B cell (primary cell): ENCODE data around the gene RDM1. TPM values are rescaled to one million over a fixed set of nuclear protein-coding genes. Genes with fewer than 3 reads are reported as not detected.

ENCODE experiments used
- ATAC-seq: fragments of 200-7000 bp; cut with Tn5 transposase; one replicate; pipeline ENCODE4 v1.10.0; 2021; ENCODE audit warnings: low read depth, mild to moderate bottlenecking, moderate number of reproducible peaks, moderate library complexity
- CTCF ChIA-PET: fragments of 350-600 bp; sonication (Branson Sonifier 250); formaldehyde crosslinking; loops from one replicate; lab custom pipeline; 2021; ENCODE audit warnings: antibody characterized with exemption, inconsistent platforms; lab: Charles Lee
- POLR2A ChIA-PET: fragments of 350-600 bp; sonication (Branson Sonifier 250); formaldehyde crosslinking; loops from one replicate; lab custom pipeline; 2021; ENCODE audit warnings: antibody characterized with exemption; lab: Charles Lee
- DNase-seq: peaks from one replicate; pipeline ENCODE4 v3.0.0; 2013
- H2AFZ ChIP-seq: 2 replicates; pipeline ENCODE4 v1.6.1; 2012; ENCODE audit warnings: mild to moderate bottlenecking, low read depth, low read length; ENCODE audit not compliant: insufficient read depth, poor library complexity, severe bottlenecking
- H3K27ac ChIP-seq, 2 donors: 1 replicate in 1 of 2; 2 replicates in 1 of 2; pipeline ENCODE4 v1.5.1; 2012 to 2013; ENCODE audit warnings: low read length in 2 of 2, mild to moderate bottlenecking in 2 of 2, moderate library complexity in 1 of 2
- H3K27me3 ChIP-seq, 4 experiments: fragments of 200-600 bp in 1 of 4; sonication (generic) in 1 of 4; replicated peaks in 1 of 4; 1 replicate in 2 of 4; 2 replicates in 2 of 4; pipeline versions ENCODE4 v1.6.1 to v1.7.0; 2013 to 2016; ENCODE audit warnings: low read length in 3 of 4, mild to moderate bottlenecking in 2 of 4, mixed read lengths in 1 of 4, moderate library complexity in 1 of 4; ENCODE audit not compliant: insufficient read depth in 4 of 4, control insufficient read depth in 3 of 4; ENCODE audit errors: control extremely low read depth in 1 of 4
- H3K36me3 ChIP-seq, 2 experiments: replicated peaks in 1 of 2; 1 replicate in 1 of 2; 2 replicates in 1 of 2; pipeline versions ENCODE4 v1.6.1 to v1.7.1; 2013; ENCODE audit warnings: low read length in 1 of 2; ENCODE audit not compliant: insufficient read depth in 2 of 2, control insufficient read depth in 1 of 2; ENCODE audit errors: control extremely low read depth in 1 of 2, extremely low read depth in 1 of 2
- H3K4me1 ChIP-seq, 2 donors: fragments of 200-600 bp in 1 of 2; sonication (generic) in 1 of 2; 1 replicate in 1 of 2; 2 replicates in 1 of 2; pipeline versions ENCODE4 v1.5.1 to v1.6.1; 2013 to 2017; ENCODE audit warnings: low read length in 2 of 2; ENCODE audit not compliant: control insufficient read depth in 2 of 2, insufficient read depth in 2 of 2
- H3K4me2 ChIP-seq: replicated peaks from 2 replicates; pipeline ENCODE3; 2012; ENCODE audit warnings: mild to moderate bottlenecking, low read depth, low read length; ENCODE audit not compliant: poor library complexity, severe bottlenecking
- H3K4me3 ChIP-seq, 5 experiments: fragments of 200-600 bp in 1 of 5; sonication (generic) in 1 of 5; 1 replicate in 3 of 5; 2 replicates in 2 of 5; pipeline versions ENCODE4 v1.5.1 to v1.7.0; 2011 to 2016; ENCODE audit warnings: low read length in 4 of 5, mild to moderate bottlenecking in 4 of 5, low read depth in 2 of 5, control low read depth in 1 of 5, moderate library complexity in 1 of 5; ENCODE audit not compliant: insufficient read depth in 1 of 5; ENCODE audit errors: control extremely low read depth in 1 of 5, extremely low read depth in 1 of 5
- H3K79me2 ChIP-seq: fragments of 200-600 bp; sonication (generic); one replicate; pipeline ENCODE4 v1.6.0; 2016; ENCODE audit warnings: low read length; ENCODE audit not compliant: control insufficient read depth, insufficient read depth
- H3K9ac ChIP-seq: fragments of 200-600 bp; sonication (generic); 2 replicates; pipeline ENCODE4 v1.6.1; 2017; ENCODE audit warnings: mild to moderate bottlenecking, low read length, moderate library complexity
- H3K9me3 ChIP-seq, 3 donors: one replicate each; pipeline versions ENCODE4 v1.6.1 to v1.7.1; 2013; ENCODE audit warnings: low read length in 2 of 3; ENCODE audit not compliant: control insufficient read depth in 2 of 3, insufficient read depth in 1 of 3; ENCODE audit errors: control extremely low read depth in 1 of 3
- H4K20me1 ChIP-seq: 2 replicates; pipeline ENCODE4 v1.6.0; 2012; ENCODE audit warnings: mild to moderate bottlenecking, low read length; ENCODE audit not compliant: insufficient read depth, control insufficient read depth, poor library complexity, severe bottlenecking
- H3K27ac Mint-ChIP-seq: one replicate; pipeline ENCODE4 v1.8.0; 2021; ENCODE audit warnings: mixed read lengths
- H3K27me3 Mint-ChIP-seq: one replicate; pipeline ENCODE4 v1.8.0; 2021; ENCODE audit warnings: mixed read lengths
- H3K4me1 Mint-ChIP-seq: one replicate; pipeline ENCODE4 v1.8.0; 2021; ENCODE audit warnings: mixed read lengths
- H3K4me3 Mint-ChIP-seq: one replicate; pipeline ENCODE4 v1.8.0; 2021; ENCODE audit warnings: mixed read lengths
- H3K9me3 Mint-ChIP-seq: one replicate; pipeline ENCODE4 v1.8.0; 2022; ENCODE audit warnings: mixed read lengths; ENCODE audit not compliant: insufficient read depth
- EZH2 ChIP-seq: IDR thresholded peaks from 2 replicates; pipeline ENCODE4 v1.6.1; 2012; ENCODE audit warnings: borderline replicate concordance, low read depth, mild to moderate bottlenecking, moderate library complexity, low read length; ENCODE audit not compliant: insufficient read depth, poor library complexity, severe bottlenecking
- WGBS: methylation state at CpG from one replicate; pipeline ENCODE4 v1.1.5; 2013; ENCODE audit warnings: missing lambda C conversion rate; ENCODE audit not compliant: insufficient coverage; 5-methylcytosine and 5-hydroxymethylcytosine counted together
- intact Hi-C: fragments of 100-400 bp; cut with micrococcal nuclease; formaldehyde crosslinking; loops from one replicate; pipeline ENCODE4 v1.10.0; 2022
- polyA plus RNA-seq: library from polyadenylated mRNA; depleted of rRNA; stranded (reverse); fragments of >200 nt; gene quantifications from 2 replicates; pipeline ENCODE4 v1.2.3, GENCODE V29; 2012
- total RNA-seq, 2 donors: library from RNA; stranded (reverse); fragments of 120-200 nt in 1 of 2; gene quantifications; 1 replicate in 1 of 2; 2 replicates in 1 of 2; pipeline versions ENCODE4 v1.2.3 to v1.2.4, GENCODE V29; 2013 to 2022
- TF ChIP-seq, protein P1 (sequence below): fragments of 200-600 bp; IDR thresholded peaks from one replicate; pipeline ENCODE4 v1.8.0; 2022; ENCODE audit warnings: antibody characterized with exemption, mild to moderate bottlenecking

Gene RDM1
- total and polyA plus RNA-seq, 2 donors (not counting 1 experiment from before 2014, with no cell fraction given), result not detected

DNA sequence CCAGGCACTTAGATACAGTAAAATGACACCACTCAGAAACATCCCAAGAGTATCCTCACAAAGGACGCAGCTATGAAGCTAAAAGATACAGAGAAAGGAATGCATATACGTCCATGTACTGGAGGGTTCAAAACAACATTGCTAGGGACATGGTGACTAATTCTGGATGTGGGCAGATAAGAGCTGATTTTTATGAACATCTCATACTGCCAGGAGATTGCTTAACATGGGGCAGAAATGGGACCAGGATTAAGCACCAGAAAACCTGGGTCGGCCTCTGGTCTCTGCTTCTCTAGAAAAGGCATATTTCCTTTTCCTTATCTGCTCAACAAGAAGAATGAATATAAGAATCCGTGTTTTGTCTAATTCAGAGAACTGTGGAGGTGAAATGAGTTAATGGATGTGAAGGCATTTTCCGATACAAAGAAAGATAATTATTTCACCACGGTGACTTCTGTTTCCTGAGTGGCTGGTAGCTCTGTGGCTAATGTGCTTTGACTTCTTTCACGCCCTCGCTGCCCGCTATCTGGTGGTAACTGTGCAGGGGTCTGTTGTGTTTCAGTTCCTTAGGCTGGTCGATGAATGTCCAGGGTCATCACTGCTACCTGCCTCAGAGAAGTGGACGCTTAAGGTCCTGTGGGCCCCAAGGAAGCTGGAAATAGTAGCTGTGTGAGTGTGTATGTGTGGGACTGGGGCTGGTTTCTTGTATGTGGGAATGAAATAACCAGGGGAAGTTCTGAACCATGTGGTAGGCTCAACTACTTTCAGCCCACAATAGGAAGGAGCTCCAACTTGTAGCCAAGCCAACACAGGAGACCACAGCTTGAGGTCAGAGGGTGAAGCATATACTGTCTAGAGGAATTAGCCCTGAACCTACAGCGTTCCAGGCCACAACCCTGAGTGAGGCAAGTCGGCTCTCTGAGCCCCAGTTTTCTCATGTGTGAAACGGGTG is 34.7 kb downstream of the RDM1 start:
- peaks cover 13% of the 10 kb centered on the region for H3K27me3 Mint-ChIP-seq
- Histone ChIP-seq H3K4me1 (no peaks in the 10 kb centered on the region), H3K79me2 (no peaks in the 10 kb centered on the region), H3K27me3 (peaks cover 0 to 6% (median 2%) of the 10 kb centered on the region in 4 experiments), H4K20me1 (no peaks in the 10 kb centered on the region), H3K27ac (no peak overlapping the region), H2AFZ (no peak overlapping the region), H3K4me3 (no peak overlapping the region), H3K4me2 (no peak overlapping the region), H3K9me3 (peaks cover 0 to 2% (median 0%) of the 10 kb centered on the region in 3 donors), H3K9ac (no peak overlapping the region), H3K36me3 (no peaks in the 10 kb centered on the region)
- no peaks in the 10 kb centered on the region for H3K4me1 Mint-ChIP-seq
- TF ChIP-seq EZH2, result no peak
- TF ChIP-seq, protein P1, sequence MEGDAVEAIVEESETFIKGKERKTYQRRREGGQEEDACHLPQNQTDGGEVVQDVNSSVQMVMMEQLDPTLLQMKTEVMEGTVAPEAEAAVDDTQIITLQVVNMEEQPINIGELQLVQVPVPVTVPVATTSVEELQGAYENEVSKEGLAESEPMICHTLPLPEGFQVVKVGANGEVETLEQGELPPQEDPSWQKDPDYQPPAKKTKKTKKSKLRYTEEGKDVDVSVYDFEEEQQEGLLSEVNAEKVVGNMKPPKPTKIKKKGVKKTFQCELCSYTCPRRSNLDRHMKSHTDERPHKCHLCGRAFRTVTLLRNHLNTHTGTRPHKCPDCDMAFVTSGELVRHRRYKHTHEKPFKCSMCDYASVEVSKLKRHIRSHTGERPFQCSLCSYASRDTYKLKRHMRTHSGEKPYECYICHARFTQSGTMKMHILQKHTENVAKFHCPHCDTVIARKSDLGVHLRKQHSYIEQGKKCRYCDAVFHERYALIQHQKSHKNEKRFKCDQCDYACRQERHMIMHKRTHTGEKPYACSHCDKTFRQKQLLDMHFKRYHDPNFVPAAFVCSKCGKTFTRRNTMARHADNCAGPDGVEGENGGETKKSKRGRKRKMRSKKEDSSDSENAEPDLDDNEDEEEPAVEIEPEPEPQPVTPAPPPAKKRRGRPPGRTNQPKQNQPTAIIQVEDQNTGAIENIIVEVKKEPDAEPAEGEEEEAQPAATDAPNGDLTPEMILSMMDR, result no peak
- POLR2A ChIA-PET, result no interaction called here
- intact Hi-C loops, result no loop called here
- WGBS, result 15% methylated on average over 8 of the region's 14 CpGs
- no peak overlapping the region for H3K4me3 Mint-ChIP-seq
- ATAC-seq (no peak), DNase-seq (no peak)
- no peaks in the 10 kb centered on the region for H3K9me3 Mint-ChIP-seq
- H3K27ac Mint-ChIP-seq, result no peak overlapping the region
- CTCF ChIA-PET, result no interaction called here

DNA sequence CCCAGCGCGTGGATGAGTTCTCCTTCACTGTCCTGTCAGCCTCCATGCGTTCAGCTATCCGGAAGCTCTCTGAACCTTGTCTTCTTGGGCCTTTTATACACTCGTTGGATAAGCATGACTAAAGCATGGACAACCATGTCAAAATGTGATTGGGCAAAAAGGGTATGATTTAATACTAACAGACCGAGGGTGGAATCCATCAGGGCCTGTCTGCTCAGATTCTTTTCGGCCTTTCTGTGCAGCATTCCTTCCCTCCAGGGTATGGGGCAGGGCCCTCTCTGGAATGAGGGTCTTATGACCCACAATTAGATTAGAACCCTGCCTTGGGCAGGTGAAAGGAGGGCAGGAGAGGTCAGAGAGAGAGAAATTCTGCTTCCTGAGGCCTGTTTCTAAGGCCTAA is 36.4 kb downstream of the RDM1 start:
- no peaks in the 10 kb centered on the region for H3K36me3 ChIP-seq
- H3K27me3 ChIP-seq, result peaks cover 0 to 6% (median 2%) of the 10 kb centered on the region in 4 experiments
- no peak overlapping the region for H3K9ac ChIP-seq
- no peaks in the 10 kb centered on the region for H3K4me1 ChIP-seq
- CTCF ChIA-PET, result no interaction called here
- WGBS, result 98% methylated on average over 6 of the region's 7 CpGs
- H3K79me2 ChIP-seq, result no peaks in the 10 kb centered on the region
- H2AFZ ChIP-seq, result no peak overlapping the region
- no peak overlapping the region for H3K4me3 ChIP-seq
- Mint-ChIP-seq H3K27ac (no peak overlapping the region), H3K4me3 (no peak overlapping the region), H3K9me3 (no peaks in the 10 kb centered on the region), H3K27me3 (peaks cover 6% of the 10 kb centered on the region), H3K4me1 (no peaks in the 10 kb centered on the region)
- H3K9me3 ChIP-seq, result peaks cover 0 to 2% (median 0%) of the 10 kb centered on the region in 3 donors
- DNase-seq, result no peak
- no peak for ATAC-seq
- H3K4me2 ChIP-seq, result no peak overlapping the region
- H3K27ac ChIP-seq, result no peak overlapping the region
- intact Hi-C loops, result no loop called here
- no peak for TF ChIP-seq EZH2
- TF ChIP-seq, protein P1, result no peak
- H4K20me1 ChIP-seq, result no peaks in the 10 kb centered on the region
- POLR2A ChIA-PET, result no interaction called here
